Mesothelial cell of epicardium (in vitro differentiated cells): ENCODE results near the gene ARRB1. TPM values are rescaled to one million over a fixed set of nuclear protein-coding genes. Genes with fewer than 3 reads are reported as not detected.

Source experiments
- DNase-seq, 2 experiments: peaks; one replicate each; pipeline ENCODE4 v3.0.0; 2021; ENCODE audit warnings: low spot score in 2 of 2; ENCODE audit not compliant: unreplicated experiment in 2 of 2
- H3K27ac Mint-ChIP-seq: 2 replicates; pipeline ENCODE4 v1.8.0; 2021; ENCODE audit warnings: mixed read lengths
- H3K27me3 Mint-ChIP-seq: 2 replicates; pipeline ENCODE4 v1.8.0; 2021; ENCODE audit warnings: low read depth, mixed read lengths
- H3K36me3 Mint-ChIP-seq: 2 replicates; pipeline ENCODE4 v1.8.0; 2021; ENCODE audit warnings: mixed read lengths
- H3K4me1 Mint-ChIP-seq: 2 replicates; pipeline ENCODE4 v1.8.0; 2021; ENCODE audit warnings: mixed read lengths
- H3K4me3 Mint-ChIP-seq: 2 replicates; pipeline ENCODE4 v1.8.0; 2021; ENCODE audit warnings: mild to moderate bottlenecking, moderate library complexity, mixed read lengths
- H3K9me3 Mint-ChIP-seq: 2 replicates; pipeline ENCODE4 v1.8.0; 2021; ENCODE audit warnings: mixed read lengths
- total RNA-seq: library from RNA; stranded (reverse); gene quantifications from 3 replicates; pipeline ENCODE4 v1.2.1, GENCODE V29; 2021
- TF ChIP-seq, protein P1 (sequence below): fragments of 200-600 bp; sonication (generic); IDR thresholded peaks from one replicate; pipeline ENCODE4 v1.5.0; 2021; ENCODE audit warnings: antibody characterized with exemption; ENCODE audit not compliant: unreplicated experiment

ARRB1 gene
- total RNA-seq, 1 donor from 2014 or later = 17.5 TPM

DNA sequence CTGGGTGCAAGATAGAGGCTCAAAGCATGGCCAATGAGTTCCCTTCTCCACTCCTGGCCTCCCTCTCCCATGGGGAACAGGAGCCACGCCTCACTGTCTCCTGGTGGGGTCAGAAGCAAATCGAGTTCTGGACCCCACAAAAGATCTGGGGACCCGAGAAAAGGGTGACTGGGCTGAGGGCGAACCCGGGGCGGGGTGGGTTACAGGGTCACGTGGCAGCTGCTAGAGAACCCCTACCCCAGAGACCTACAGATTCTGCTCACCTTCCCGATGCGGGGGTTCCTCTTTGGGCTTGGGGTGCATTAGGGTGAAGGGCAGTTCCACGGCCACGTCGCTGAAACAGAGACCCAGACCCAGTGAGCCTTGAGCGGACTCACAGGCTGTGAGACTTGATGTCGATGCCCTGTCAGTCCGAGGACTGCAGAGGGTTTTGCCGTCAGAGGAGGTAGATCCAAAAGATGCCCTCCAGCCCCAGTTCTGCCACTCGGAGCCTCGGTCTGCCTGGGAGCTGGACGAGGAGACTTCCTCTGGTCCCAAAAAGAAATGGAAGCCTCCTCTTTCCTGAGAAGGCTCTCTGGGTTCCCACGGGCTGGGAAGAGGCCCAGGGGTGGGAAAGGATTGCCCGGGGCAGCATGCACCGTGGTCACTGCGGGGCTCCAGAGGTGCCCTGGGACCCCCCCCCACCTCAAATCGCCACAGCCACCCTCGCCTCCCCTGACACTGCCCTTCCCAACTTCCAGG lies 82.7 kb downstream of the ARRB1 start:
- Mint-ChIP-seq H3K36me3 (no peaks in the 10 kb centered on the region), H3K4me3 (no peak overlapping the region), H3K27ac (no peak overlapping the region)

DNA sequence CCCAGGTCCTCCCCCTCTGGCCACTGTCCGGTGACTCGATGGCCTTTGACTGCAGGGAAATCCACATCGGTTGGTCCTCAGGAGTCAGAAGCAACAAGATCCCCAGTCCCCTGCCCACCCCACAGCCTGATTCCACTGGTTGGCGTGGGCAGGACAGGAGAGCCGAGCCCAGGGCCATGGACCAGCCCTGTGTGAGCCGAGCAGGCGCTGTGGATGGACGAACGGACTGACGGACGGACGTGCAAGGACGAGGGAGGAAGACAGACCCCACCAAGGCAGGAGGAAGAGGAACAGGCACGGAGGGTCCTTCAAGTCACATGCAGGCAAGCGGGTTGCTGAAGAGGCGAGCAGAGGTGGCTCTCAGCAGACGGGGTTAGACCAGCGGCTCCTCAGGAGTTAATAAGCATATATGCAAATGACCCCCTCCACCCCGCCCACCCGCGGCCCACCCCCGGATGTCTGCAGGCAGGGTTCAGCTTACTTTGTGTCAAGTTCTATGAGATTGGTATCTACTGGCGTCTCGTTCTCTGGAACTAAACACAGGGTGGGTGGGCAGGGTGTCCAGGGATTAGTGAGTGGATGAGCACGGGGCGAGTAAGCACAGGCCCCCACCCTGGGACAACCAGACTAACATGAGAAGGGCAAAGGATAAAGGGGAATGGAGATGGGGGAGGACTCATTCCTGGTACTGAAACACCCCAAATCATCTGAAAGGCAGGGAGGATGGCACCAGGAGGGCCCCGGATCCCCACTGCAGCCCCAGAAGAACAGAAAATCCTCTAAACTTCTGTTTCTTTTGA lies 84.1 kb downstream of the ARRB1 start:
- Mint-ChIP-seq H3K27me3 (no peaks in the 10 kb centered on the region), H3K36me3 (no peaks in the 10 kb centered on the region), H3K4me1 (no peaks in the 10 kb centered on the region), H3K9me3 (no peaks in the 10 kb centered on the region), H3K4me3 (no peak overlapping the region), H3K27ac (no peak overlapping the region)
- DNase-seq = no peak
- TF ChIP-seq, protein P1, sequence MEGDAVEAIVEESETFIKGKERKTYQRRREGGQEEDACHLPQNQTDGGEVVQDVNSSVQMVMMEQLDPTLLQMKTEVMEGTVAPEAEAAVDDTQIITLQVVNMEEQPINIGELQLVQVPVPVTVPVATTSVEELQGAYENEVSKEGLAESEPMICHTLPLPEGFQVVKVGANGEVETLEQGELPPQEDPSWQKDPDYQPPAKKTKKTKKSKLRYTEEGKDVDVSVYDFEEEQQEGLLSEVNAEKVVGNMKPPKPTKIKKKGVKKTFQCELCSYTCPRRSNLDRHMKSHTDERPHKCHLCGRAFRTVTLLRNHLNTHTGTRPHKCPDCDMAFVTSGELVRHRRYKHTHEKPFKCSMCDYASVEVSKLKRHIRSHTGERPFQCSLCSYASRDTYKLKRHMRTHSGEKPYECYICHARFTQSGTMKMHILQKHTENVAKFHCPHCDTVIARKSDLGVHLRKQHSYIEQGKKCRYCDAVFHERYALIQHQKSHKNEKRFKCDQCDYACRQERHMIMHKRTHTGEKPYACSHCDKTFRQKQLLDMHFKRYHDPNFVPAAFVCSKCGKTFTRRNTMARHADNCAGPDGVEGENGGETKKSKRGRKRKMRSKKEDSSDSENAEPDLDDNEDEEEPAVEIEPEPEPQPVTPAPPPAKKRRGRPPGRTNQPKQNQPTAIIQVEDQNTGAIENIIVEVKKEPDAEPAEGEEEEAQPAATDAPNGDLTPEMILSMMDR = no peak

More for the DNA sequence above, 82.7 kb downstream of the ARRB1 start:
- no peak for DNase-seq
- no peaks in the 10 kb centered on the region for H3K4me1 Mint-ChIP-seq
- TF ChIP-seq, protein P1 = no peak
- no peaks in the 10 kb centered on the region for H3K9me3 Mint-ChIP-seq
- H3K27me3 Mint-ChIP-seq = no peaks in the 10 kb centered on the region

DNA sequence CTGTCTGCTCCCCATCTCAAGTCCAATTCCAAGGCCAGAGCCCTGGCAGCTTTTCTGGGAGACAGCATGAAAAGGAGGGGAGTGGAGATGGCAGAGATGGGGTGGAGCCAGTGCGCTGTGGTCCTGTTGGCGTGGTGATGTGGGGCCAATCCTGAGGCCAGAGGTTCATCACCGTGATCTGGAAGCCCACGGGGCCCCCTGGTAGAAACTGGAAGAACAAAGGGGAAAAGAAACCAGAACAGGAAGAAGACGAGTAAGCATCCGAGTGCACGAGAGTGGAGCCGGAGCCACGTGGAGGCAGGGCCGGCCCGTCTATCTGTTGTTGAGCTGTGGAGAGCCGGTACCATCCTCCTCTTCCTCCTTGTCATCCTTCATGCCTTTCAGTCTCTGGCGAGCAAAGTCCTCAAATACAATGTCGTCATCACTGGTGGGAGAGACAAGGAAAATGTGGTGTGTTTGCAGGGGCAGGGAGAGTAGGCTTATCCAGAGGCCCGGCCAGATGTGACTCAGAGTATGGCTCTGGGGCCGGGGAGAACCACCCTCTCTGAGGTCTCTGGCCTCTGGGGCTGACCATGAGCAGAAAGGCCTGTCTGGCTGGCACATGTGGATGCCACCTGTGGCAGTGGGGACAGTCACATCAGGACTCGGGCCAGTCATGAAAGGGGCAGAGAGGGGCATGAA lies 85.5 kb downstream of the ARRB1 start:
- no peak overlapping the region for H3K4me3 Mint-ChIP-seq
- no peaks in the 10 kb centered on the region for H3K36me3 Mint-ChIP-seq
- H3K9me3 Mint-ChIP-seq = no peaks in the 10 kb centered on the region
- no peaks in the 10 kb centered on the region for H3K4me1 Mint-ChIP-seq
- TF ChIP-seq, protein P1 = no peak
- no peaks in the 10 kb centered on the region for H3K27me3 Mint-ChIP-seq
- no peak for DNase-seq
- H3K27ac Mint-ChIP-seq = no peak overlapping the region

DNA sequence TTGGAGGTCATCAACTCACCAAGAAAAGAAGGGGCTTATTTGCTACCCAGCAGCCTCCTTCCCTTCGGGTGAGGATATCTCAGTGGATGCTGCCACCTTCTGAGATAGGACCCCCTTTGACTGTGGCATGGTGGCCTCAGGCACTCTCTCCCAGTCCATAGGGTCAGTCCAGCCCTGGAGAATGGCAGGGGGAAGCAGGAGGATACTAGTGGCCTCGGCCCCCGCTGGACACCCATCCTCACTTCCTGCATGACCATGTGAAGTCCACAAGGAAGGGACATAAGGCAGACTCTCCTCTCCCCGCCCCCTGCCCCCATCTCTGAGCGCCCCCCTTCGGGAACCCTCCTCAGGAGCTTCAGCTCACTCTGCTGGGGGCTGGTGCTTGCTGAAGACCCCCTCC lies 86.5 kb downstream of the ARRB1 start:
- Mint-ChIP-seq H3K27me3 (peaks cover 2% of the 10 kb centered on the region), H3K4me3 (no peak overlapping the region), H3K4me1 (no peaks in the 10 kb centered on the region), H3K9me3 (no peaks in the 10 kb centered on the region), H3K36me3 (no peaks in the 10 kb centered on the region), H3K27ac (no peak overlapping the region)
- DNase-seq = no peak
- TF ChIP-seq, protein P1 = no peak

DNA sequence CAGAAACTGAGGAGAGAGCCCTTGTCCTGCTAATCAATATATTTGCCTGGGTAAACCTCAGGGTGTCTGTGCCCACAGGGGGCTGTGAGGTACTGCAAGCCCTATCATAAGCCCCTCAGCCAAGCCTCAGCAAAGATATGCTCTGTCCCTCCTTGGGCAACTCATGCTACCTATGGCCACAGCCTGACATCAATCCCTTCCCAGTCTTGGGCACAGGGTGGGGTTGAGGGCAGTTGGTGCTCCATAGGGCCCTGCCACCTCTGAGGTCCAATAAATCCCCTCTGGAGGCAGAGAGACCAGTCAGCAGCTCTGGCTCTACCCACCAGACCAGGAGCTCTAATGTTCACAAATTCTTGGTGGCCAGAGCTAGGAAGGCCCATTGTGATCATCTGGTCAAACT lies 87.1 kb downstream of the ARRB1 start:
- Mint-ChIP-seq H3K9me3 (no peaks in the 10 kb centered on the region), H3K36me3 (no peaks in the 10 kb centered on the region), H3K27me3 (peaks cover 7% of the 10 kb centered on the region), H3K4me1 (no peaks in the 10 kb centered on the region), H3K4me3 (no peak overlapping the region), H3K27ac (no peak overlapping the region)
- TF ChIP-seq, protein P1 = no peak
- no peak for DNase-seq
